Cerebellar cortex (tissue), 1 donor: ENCODE measurements around the gene LRRC4C.

Experiments used
- DNase-seq: peaks from one replicate; pipeline ENCODE4 v3.0.0-alpha.2; 2015; ENCODE audit warnings: low spot score

LRRC4C gene

DNA sequence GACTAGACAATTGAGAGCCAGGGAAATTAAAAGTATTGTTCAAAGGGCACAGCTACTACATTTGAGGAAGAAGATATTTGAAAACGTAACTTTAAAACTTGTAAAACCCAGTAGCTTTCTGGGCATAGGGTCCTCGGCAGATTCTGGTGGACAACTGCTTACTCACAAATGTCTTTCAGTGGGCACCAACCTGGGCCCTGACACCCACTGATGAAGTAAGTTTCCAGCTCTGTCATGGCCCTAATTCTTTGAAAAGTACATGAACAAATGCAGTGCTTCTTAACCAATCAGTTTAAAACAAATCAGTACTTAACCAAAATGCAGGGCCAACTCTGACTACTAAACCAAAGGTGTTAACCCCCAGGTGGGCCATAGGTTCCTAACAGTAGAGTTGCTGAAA is 1170.1 kb downstream of the LRRC4C start:
- no peak for DNase-seq

DNA sequence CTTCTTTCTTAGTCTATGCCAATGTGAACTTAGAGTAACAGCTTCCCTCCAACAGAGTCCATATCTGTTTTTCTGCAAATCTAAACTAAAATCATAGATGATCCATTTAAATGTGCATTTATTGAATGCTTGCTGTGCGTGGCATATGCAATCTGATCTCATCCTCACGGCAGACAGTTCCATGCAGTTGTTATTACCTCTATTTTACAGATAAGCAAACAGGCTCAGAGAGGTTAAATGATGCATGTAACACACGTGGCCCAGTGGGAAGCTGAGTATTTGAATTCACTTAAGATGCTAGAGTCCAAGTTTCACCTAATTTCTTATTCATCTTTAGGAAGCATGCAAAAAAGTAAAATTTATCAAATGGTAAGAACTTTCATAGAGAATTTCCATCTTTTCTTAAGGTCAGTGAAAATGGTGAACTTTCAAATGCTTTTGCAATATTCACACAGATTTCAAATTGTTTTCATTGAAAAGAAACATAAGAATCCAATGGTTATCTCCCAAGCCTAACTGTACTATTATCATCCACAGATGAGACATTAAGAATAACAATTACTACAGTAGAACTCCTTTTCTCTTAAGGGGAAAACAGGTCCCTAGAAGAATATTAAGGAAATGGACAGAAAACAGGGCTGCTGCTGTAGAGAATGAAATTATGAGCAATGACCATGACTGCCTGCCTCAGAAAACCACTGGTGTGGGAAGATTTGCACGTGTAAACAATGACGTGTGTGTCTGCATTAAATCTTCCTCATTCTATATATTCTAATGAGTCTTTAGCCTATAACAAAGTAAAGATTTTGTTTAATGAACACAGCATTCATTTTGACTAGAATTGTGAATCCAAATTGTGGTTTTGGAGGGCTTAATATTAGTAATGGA is 1171.3 kb downstream of the LRRC4C start:
- DNase-seq: no peak

GRCh38 chr11:40286137-40286536 is 1173.3 kb downstream of the LRRC4C start:
- DNase-seq: no peak

DNA sequence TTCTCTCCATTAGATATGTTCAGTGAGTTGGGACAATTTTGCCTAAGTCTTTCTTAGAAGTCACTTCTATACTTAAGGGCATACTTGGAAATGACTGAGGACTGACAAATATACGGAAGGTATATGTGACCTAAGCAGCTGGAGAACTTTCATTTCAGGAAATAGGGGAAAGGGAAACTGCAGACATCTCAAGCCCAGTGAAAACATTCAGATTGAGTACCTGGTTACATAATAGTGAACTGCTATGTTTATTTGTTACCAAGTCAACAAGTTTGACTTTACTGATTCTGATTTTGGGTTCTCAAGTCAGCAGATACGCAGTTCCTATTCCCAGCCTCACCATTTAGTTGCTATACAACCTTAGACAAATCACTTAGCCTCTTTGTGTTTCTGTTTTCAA is 1173.9 kb downstream of the LRRC4C start:
- DNase-seq: no peak

GRCh38 chr11:40281052-40281580 is 1178.3 kb downstream of the LRRC4C start:
- DNase-seq: no peak

- peak; percentile 23 for DNase-seq
Observed at GRCh38 chr11:40280159-40281051, 1179.0 kb downstream of the LRRC4C start.

- DNase-seq: no peak
Observed at GRCh38 chr11:40276960-40277359, 1182.5 kb downstream of the LRRC4C start.

GRCh38 chr11:40274017-40274416 is 1185.4 kb downstream of the LRRC4C start:
- no peak for DNase-seq

- no peak for DNase-seq
Observed at GRCh38 chr11:40273192-40273732, 1186.2 kb downstream of the LRRC4C start.

DNA sequence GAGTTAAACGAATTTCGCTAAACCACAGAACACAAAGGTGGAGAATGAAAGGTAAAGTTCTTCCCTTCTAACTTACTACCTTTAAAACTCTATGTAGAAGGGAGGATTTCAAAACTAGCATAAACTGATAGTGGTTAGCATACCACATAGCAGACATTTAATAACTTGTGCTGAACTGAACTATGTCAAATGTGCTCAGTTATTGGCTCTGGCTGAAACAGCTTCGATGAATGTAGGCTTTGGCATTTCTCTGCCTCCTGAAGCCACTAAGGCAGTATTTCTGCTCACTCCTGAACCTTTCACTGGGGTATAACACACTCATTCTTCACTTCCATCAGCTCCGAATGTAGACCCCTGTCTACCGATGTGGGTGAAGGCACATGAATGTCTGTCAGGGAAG is 1188.1 kb downstream of the LRRC4C start:
- DNase-seq: no peak

DNA sequence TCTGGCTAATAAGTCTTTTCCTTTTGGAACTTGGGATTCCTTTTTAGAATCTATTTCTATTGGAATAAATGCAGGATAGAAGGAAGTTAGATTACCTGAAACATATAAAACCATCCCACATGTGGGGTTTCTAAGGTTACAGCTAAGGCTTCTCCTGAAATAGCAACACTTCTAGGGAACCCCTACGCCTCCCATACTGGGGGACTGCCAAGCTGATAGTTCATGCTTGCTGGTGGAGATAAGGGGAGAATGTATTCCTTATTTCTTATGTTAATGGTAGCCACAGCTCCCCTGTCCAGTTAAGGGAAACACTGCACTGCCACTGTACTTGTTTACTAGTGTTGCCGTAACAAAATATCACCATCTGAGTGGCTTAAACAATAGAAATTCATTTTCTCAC is 1189.6 kb downstream of the LRRC4C start:
- DNase-seq: no peak

- no peak for DNase-seq
Observed at GRCh38 chr11:40268551-40268950, 1190.9 kb downstream of the LRRC4C start.

- DNase-seq: no peak
Observed at GRCh38 chr11:40255457-40255856, 1204.0 kb downstream of the LRRC4C start.

GRCh38 chr11:40253166-40253565 is 1206.3 kb downstream of the LRRC4C start:
- DNase-seq: no peak

GRCh38 chr11:40252236-40252635 is 1207.2 kb downstream of the LRRC4C start:
- DNase-seq: no peak

DNA sequence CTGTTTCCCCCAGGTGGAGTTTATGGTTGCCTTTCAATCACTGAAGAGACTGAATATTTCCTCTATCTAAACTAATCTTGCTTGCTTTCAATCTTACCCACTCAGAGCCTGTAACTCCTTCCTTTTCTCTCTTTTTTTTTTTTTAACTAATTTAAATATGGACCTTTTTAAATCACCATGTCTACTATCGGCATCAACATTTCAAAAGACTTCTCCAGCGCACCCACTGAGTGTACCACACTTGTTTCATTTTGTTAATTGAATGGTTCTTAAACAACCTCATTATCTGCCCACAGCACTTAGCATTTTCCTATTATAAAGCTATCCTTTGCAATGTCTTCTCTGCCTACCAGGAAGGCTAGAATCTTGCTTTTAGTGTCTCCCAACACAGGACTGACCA is 1212.5 kb downstream of the LRRC4C start:
- no peak for DNase-seq

DNA sequence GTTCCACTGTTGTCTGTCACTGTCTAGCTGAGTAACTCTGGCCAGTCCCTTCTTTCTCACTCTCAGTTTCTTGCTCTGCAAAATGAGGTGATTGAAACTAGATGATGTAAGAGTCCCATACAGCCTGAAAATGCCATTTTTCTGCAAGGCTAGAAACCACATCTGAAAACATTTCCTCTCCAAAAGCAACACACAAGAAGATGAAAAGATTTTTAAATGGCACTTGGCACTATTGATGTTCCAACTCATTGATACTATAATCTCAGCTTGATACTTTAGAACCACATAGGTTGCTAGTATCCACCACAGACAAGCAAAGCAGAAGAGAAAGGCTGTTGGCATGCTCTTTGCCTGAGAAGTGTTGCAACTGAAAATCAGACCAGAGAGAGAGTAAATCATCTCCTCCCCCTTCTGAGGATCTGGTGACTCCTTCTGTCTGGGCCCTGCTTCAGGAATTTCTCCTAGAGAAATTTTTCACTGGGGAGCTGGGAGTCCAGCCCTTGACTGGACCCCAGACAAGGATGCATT is 1217.9 kb downstream of the LRRC4C start:
- no peak for DNase-seq

DNA sequence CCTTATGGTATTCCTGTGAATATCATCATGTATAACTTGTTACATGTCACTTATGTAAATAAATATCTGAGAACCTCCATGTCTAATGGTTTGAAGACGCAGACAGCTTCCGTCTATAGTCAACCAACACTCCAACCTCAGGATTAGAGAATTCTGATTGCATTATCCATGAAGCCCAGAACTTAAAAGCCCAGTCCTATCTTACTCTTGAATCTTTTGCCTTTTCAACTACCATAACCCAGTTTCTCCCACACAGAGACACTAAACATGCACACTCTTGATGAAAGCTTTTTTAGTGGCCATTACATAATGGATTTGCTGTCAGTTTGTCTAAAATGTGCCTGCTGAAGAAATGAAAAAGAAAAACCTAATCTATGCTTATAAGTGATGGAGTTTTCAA is 1219.2 kb downstream of the LRRC4C start:
- no peak for DNase-seq

- DNase-seq: no peak
Observed at GRCh38 chr11:40236526-40236925, 1222.9 kb downstream of the LRRC4C start.

GRCh38 chr11:40235841-40236240 is 1223.6 kb downstream of the LRRC4C start:
- no peak for DNase-seq

- DNase-seq: no peak
Observed at GRCh38 chr11:40230821-40231220, 1228.6 kb downstream of the LRRC4C start.

DNA sequence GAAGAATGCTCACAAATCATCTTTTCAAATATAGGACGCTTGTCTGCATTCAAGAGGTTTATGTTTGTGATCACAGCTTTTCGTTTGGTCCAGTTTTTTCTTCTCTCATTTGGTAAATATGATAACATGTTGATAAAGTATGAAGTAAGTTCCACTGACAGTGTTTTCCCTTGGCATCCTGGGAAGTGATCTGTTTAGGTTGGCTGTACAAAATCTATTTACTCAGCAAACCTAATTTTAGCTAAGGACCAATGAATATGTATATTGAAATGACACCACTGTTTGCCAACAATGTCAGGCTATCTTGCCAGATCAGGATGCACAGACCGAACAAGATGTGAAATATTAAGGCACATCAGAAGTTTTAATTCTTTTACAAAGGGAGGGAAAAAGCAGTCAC is 1230.8 kb downstream of the LRRC4C start:
- DNase-seq: no peak
